Body of pancreas (tissue), 4 donors: ENCODE measurements around the gene ARMH1. TPM values are rescaled to one million over a fixed set of nuclear protein-coding genes. Genes with fewer than 3 reads are reported as not detected.

ENCODE experiments used
- ATAC-seq: fragments of 150-250 bp; one replicate; pipeline ENCODE4 v1.9.1; 2016
- DNase-seq, 4 donors: peaks; one replicate each; pipeline ENCODE4 v3.0.0-alpha.2; 2019
- H3K27ac ChIP-seq, 4 donors: fragments of 200-600 bp; sonication (generic); 1 replicate in 3 of 4; 2 replicates in 1 of 4; pipeline versions ENCODE4 v1.5.1 to v1.6.1; 2016 to 2019; ENCODE audit warnings: mild to moderate bottlenecking in 1 of 4, mixed read lengths in 1 of 4, moderate library complexity in 1 of 4
- H3K27me3 ChIP-seq, 2 donors: fragments of 200-600 bp; sonication (generic); one replicate each; pipeline ENCODE4 v1.6.0; 2016; ENCODE audit warnings: mild to moderate bottlenecking in 1 of 2
- H3K36me3 ChIP-seq, 2 donors: fragments of 200-600 bp; sonication (generic); replicated peaks in 1 of 2; 2 replicates each; pipeline ENCODE4 v1.5.1; 2016; ENCODE audit warnings: low read depth in 2 of 2; ENCODE audit not compliant: insufficient read depth in 1 of 2
- H3K4me1 ChIP-seq: fragments of 200-600 bp; sonication (generic); one replicate; pipeline ENCODE4 v1.6.0; 2016
- H3K4me3 ChIP-seq, 2 donors: fragments of 200-600 bp; sonication (generic); 1 replicate in 1 of 2; 2 replicates in 1 of 2; pipeline ENCODE4 v1.5.1; 2016 to 2019
- H3K9me3 ChIP-seq, 3 donors: fragments of 200-600 bp; sonication (generic); 1 replicate in 2 of 3; 2 replicates in 1 of 3; pipeline ENCODE4 v1.5.1; 2016
- CTCF ChIP-seq, 7 experiments: fragments of 450-650 bp in 4 of 7; fragments of 200-600 bp in 3 of 7; sonication (generic) in 3 of 7; IDR thresholded peaks; one replicate each; pipeline ENCODE4 v1.5.1; 2016 to 2019; ENCODE audit warnings: antibody characterized with exemption in 7 of 7
- POLR2A ChIP-seq, 3 donors: fragments of 450-650 bp; IDR thresholded peaks; one replicate each; pipeline ENCODE4 v1.6.1; 2016; ENCODE audit warnings: antibody characterized with exemption in 3 of 3, mild to moderate bottlenecking in 2 of 3
- WGBS, 2 donors: methylation state at CpG; one replicate each; pipeline ENCODE4 v1.1.5; 2017; 5-methylcytosine and 5-hydroxymethylcytosine counted together
- intact Hi-C: fragments of 100-400 bp; cut with DNase I; formaldehyde crosslinking; loops from one replicate; pipeline ENCODE4 v1.15.1; 2023
- total RNA-seq, 2 donors: library from RNA; depleted of rRNA; stranded (reverse); fragments of >200 nt; gene quantifications; one replicate each; pipeline ENCODE4 v1.1.0, GENCODE V29; 2016

Gene ARMH1
- 1 to 10 TPM in 1 of 2 donors, not detected in 1; 1.0 TPM for total RNA-seq

GRCh38 chr1:44674113-44675000, at the start of gene ARMH1, which contains the start of gene TMEM53:
Gene ARMH1, plus strand, starts transcription at chr1:44674714. Its CDS starts 14,984 bp downstream, at chr1:44689698.
Gene TMEM53, minus strand, starts transcription at chr1:44674481. Its CDS starts 90 bp downstream, at chr1:44674391.
- DNase-seq (peak; percentile 99 to 100 (median 100)), ATAC-seq (peak; percentile 95)
- Histone ChIP-seq H3K36me3 (no peaks in the 10 kb centered on the region), H3K4me1 (peaks cover 40% of the 10 kb centered on the region), H3K27ac (peak within 1 kb of the TSS; percentile 90 to 99 (median 98)), H3K9me3 (no peaks in the 10 kb centered on the region), H3K4me3 (peak within 1 kb of the TSS; percentile 32 to 57), H3K27me3 (no peaks in the 10 kb centered on the region)
- intact Hi-C loops: no loop called here
- 1 to 2% methylated on average over 27 to 56 of the region's 56 CpGs for WGBS, 2 donors
- TF ChIP-seq POLR2A (IDR thresholded peaks at IDR 0.05) (peak; percentile 59 to 91 (median 89)), CTCF (IDR thresholded peaks at IDR 0.05) (no peak)

- Histone ChIP-seq H3K36me3 (no peaks in the 10 kb centered on the region), H3K27me3 (no peaks in the 10 kb centered on the region), H3K27ac (no peak overlapping the region), H3K9me3 (no peaks in the 10 kb centered on the region), H3K4me1 (no peaks in the 10 kb centered on the region), H3K4me3 (no peak overlapping the region)
- WGBS, 2 donors: 78 to 86% methylated on average over 4 to 7 of the region's 7 CpGs
- TF ChIP-seq CTCF (IDR thresholded peaks at IDR 0.05) (no peak), POLR2A (IDR thresholded peaks at IDR 0.05) (no peak)
- DNase-seq (no peak), ATAC-seq (no peak)
- intact Hi-C loops: no loop called here
These were observed 49.2 kb upstream of the ARMH1 start for GRCh38 chr1:44625348-44625747.

GRCh38 chr1:44628962-44629756, 45.4 kb upstream of the ARMH1 start:
- Histone ChIP-seq H3K36me3 (no peaks in the 10 kb centered on the region), H3K4me1 (peaks cover 25% of the 10 kb centered on the region), H3K4me3 (no peak overlapping the region), H3K9me3 (no peaks in the 10 kb centered on the region), H3K27me3 (no peaks in the 10 kb centered on the region), H3K27ac (no peak overlapping the region)
- ATAC-seq: no peak
- DNase-seq: no peak
- intact Hi-C loops: no loop called here
- TF ChIP-seq POLR2A (IDR thresholded peaks at IDR 0.05) (no peak), CTCF (IDR thresholded peaks at IDR 0.05) (no peak)
- 64 to 65% methylated on average over 5 of the region's 5 CpGs for WGBS, 2 donors

- H3K36me3 ChIP-seq: no peaks in the 10 kb centered on the region
- ATAC-seq: no peak
- no peaks in the 10 kb centered on the region for H3K9me3 ChIP-seq
- H3K4me1 ChIP-seq: peaks cover 33% of the 10 kb centered on the region
- WGBS, 2 donors: 90 to 97% methylated on average over 2 of the region's 2 CpGs
- no peaks in the 10 kb centered on the region for H3K27me3 ChIP-seq
- no peak overlapping the region for H3K27ac ChIP-seq
- no peak for DNase-seq
- no peak overlapping the region for H3K4me3 ChIP-seq
- intact Hi-C loops: no loop called here
- TF ChIP-seq CTCF (IDR thresholded peaks at IDR 0.05): no peak
- no peak for TF ChIP-seq POLR2A (IDR thresholded peaks at IDR 0.05)
These were observed 44.4 kb upstream of the ARMH1 start for GRCh38 chr1:44630116-44630515.
